SK-N-SH (cell line): Measurements from ENCODE around the gene CRK. TPM values are rescaled to one million over a fixed set of nuclear protein-coding genes. Genes with fewer than 3 reads are reported as not detected.
A peak's percentile ranks its signal among the peaks of the same experiment; 100 is the strongest.

Experiments used
- CTCF ChIA-PET: fragments of 300-600, 350-600 bp; formaldehyde crosslinking; extraction: SDS; loops from one replicate; lab custom pipeline; 2021; lab: Yijun Ruan, JAX
- POLR2A ChIA-PET: fragments of 350-600 bp; sonication (Branson Sonifier 250); formaldehyde crosslinking; extraction: SDS; loops from one replicate; lab custom pipeline; 2020; ENCODE audit warnings: antibody characterized with exemption, inconsistent platforms; lab: Yijun Ruan, JAX
- DNase-seq: peaks from one replicate; pipeline ENCODE4 v3.0.0; 2012
- H2AFZ ChIP-seq: fragments of 200-600 bp; sonication (generic); 2 replicates; pipeline ENCODE4 v1.8.1; 2016; ENCODE audit warnings: antibody characterized with exemption, mild to moderate bottlenecking, low read depth
- H3F3A ChIP-seq: fragments of 200-600 bp; sonication (generic); replicated peaks from 2 replicates; pipeline ENCODE3; 2016; ENCODE audit warnings: antibody characterized with exemption, mild to moderate bottlenecking; ENCODE audit not compliant: insufficient read depth
- H3K27ac ChIP-seq, 2 experiments: fragments of 200-500 bp in 1 of 2; fragments of 200-600 bp in 1 of 2; sonication (Bioruptor generic) in 1 of 2; sonication (generic), shearing (Covaris generic) in 1 of 2; 2 replicates each; pipeline versions ENCODE4 v1.5.1 to v1.6.1; 2014 to 2016; ENCODE audit warnings: low read depth in 2 of 2, inconsistent platforms in 1 of 2, low read length in 1 of 2, mild to moderate bottlenecking in 1 of 2, mixed read lengths in 1 of 2
- H3K27me3 ChIP-seq: fragments of 200-600 bp; sonication (generic), shearing (Covaris generic); 2 replicates; pipeline ENCODE4 v1.6.1; 2016; ENCODE audit warnings: mixed run types; ENCODE audit not compliant: insufficient read depth
- H3K36me3 ChIP-seq, 2 experiments: fragments of 200-500 bp in 1 of 2; fragments of 200-600 bp in 1 of 2; sonication (Bioruptor generic) in 1 of 2; sonication (generic) in 1 of 2; replicated peaks in 1 of 2; 2 replicates each; pipeline versions ENCODE3 to v1.5.1; 2014 to 2016; ENCODE audit warnings: low read length in 1 of 2, mild to moderate bottlenecking in 1 of 2; ENCODE audit not compliant: insufficient read depth in 2 of 2, control insufficient read depth in 1 of 2
- H3K4me1 ChIP-seq, 2 experiments: fragments of 200-500 bp in 1 of 2; fragments of 200-600 bp in 1 of 2; sonication (Bioruptor generic) in 1 of 2; sonication (generic), shearing (Covaris generic) in 1 of 2; 2 replicates each; pipeline versions ENCODE4 v1.5.1 to v1.6.1; 2014 to 2016; ENCODE audit warnings: low read depth in 1 of 2, low read length in 1 of 2, mixed run types in 1 of 2; ENCODE audit not compliant: insufficient read depth in 2 of 2, control insufficient read depth in 1 of 2
- H3K4me2 ChIP-seq: fragments of 200-600 bp; sonication (generic), shearing (Covaris generic); 2 replicates; pipeline ENCODE4 v1.6.1; 2017; ENCODE audit warnings: mixed run types
- H3K4me3 ChIP-seq, 2 experiments: fragments of 200-500 bp in 1 of 2; fragments of 200-600 bp in 1 of 2; sonication (Bioruptor generic) in 1 of 2; sonication (generic), shearing (Covaris generic) in 1 of 2; 2 replicates each; pipeline versions ENCODE4 v1.5.1 to v1.8.1; 2014 to 2016; ENCODE audit warnings: low read depth in 2 of 2, inconsistent platforms in 1 of 2, low read length in 1 of 2, mild to moderate bottlenecking in 1 of 2, mixed read lengths in 1 of 2, moderate library complexity in 1 of 2
- H3K79me2 ChIP-seq: fragments of 200-600 bp; sonication (generic); 2 replicates; pipeline ENCODE4 v1.8.1; 2017; ENCODE audit warnings: mild to moderate bottlenecking; ENCODE audit not compliant: insufficient read depth
- H3K9ac ChIP-seq: fragments of 200-600 bp; sonication (generic); 2 replicates; pipeline ENCODE4 v1.6.1; 2017; ENCODE audit warnings: mixed run types
- H3K9me2 ChIP-seq: fragments of 200-600 bp; sonication (generic); 2 replicates; pipeline ENCODE4 v1.6.1; 2017; ENCODE audit warnings: mixed run types
- H3K9me3 ChIP-seq: fragments of 200-600 bp; sonication (generic); 2 replicates; pipeline ENCODE4 v1.6.1; 2017; ENCODE audit warnings: mixed run types, mild to moderate bottlenecking, moderate library complexity
- H4K20me1 ChIP-seq: fragments of 200-600 bp; sonication (generic); 2 replicates; pipeline ENCODE4 v1.6.1; 2017; ENCODE audit warnings: mild to moderate bottlenecking, mixed run types; ENCODE audit not compliant: insufficient read depth
- CHD2 ChIP-seq: fragments of 150-350 bp; IDR thresholded peaks from 2 replicates; pipeline ENCODE4 v1.6.1; 2018; ENCODE audit warnings: low read length; ENCODE audit not compliant: partially characterized antibody
- CTCF ChIP-seq: fragments of 200-600 bp; sonication (generic); IDR thresholded peaks from 2 replicates; pipeline ENCODE4 v1.6.1; 2017; ENCODE audit warnings: antibody characterized with exemption, mild to moderate bottlenecking, moderate library complexity
- FOSL2 ChIP-seq: IDR thresholded peaks from 2 replicates; pipeline ENCODE4 v1.4.0; 2012; ENCODE audit warnings: low read depth, mild to moderate bottlenecking, moderate library complexity, borderline replicate concordance
- FOXJ3 ChIP-seq: sonication (generic); formaldehyde crosslinking; IDR thresholded peaks from 2 replicates; pipeline ENCODE4 v1.5.1; 2020; ENCODE audit warnings: mild to moderate bottlenecking, missing genetic modification reagents
- GATA2 ChIP-seq: sonication (generic); formaldehyde crosslinking; IDR thresholded peaks from 2 replicates; pipeline ENCODE4 v1.5.0; 2020; ENCODE audit warnings: mild to moderate bottlenecking, missing genetic modification reagents
- IRF3 ChIP-seq: fragments of 150-350 bp; IDR thresholded peaks from 2 replicates; pipeline ENCODE4 v1.6.1; 2016; ENCODE audit warnings: mild to moderate bottlenecking, low read depth, low read length
- MAX ChIP-seq: IDR thresholded peaks from 2 replicates; pipeline ENCODE4 v1.4.0; 2012; ENCODE audit warnings: low read depth
- NFIC ChIP-seq: IDR thresholded peaks from 2 replicates; pipeline ENCODE4 v1.4.0; 2012; ENCODE audit warnings: borderline replicate concordance
- NRF1 ChIP-seq: IDR thresholded peaks from 2 replicates; pipeline ENCODE4 v1.6.1; 2012; ENCODE audit warnings: low read depth, mild to moderate bottlenecking, low read length
- PBX3 ChIP-seq: IDR thresholded peaks from 2 replicates; pipeline ENCODE4; 2012
- RFX5 ChIP-seq: IDR thresholded peaks from 2 replicates; pipeline ENCODE4 v1.6.1; 2012; ENCODE audit warnings: mild to moderate bottlenecking, improper control_type of control experiment, low read length
- TAF1 ChIP-seq: IDR thresholded peaks from 2 replicates; pipeline ENCODE4 v1.6.1; 2012; ENCODE audit warnings: low read depth, mild to moderate bottlenecking, low read length, moderate library complexity, borderline replicate concordance
- TCF12 ChIP-seq: IDR thresholded peaks from 2 replicates; pipeline ENCODE4 v1.4.0; 2012
- TEAD4 ChIP-seq: IDR thresholded peaks from 2 replicates; pipeline ENCODE4 v1.4.0; 2012; ENCODE audit warnings: mild to moderate bottlenecking, borderline replicate concordance; ENCODE audit not compliant: insufficient read depth
- USF2 ChIP-seq: fragments of 150-350 bp; IDR thresholded peaks from 2 replicates; pipeline ENCODE4 v1.6.1; 2017; ENCODE audit warnings: antibody characterized with exemption, low read length, low read depth, borderline replicate concordance
- YY1 ChIP-seq: IDR thresholded peaks from 2 replicates; pipeline ENCODE4 v1.4.0; 2012; ENCODE audit warnings: low read depth, mild to moderate bottlenecking
- WGBS: methylation state at CpG from one replicate; pipeline ENCODE4 v1.1.6; 2017; ENCODE audit warnings: low lambda C conversion rate; 5-methylcytosine and 5-hydroxymethylcytosine counted together
- polyA plus RNA-seq, 3 experiments: library from polyadenylated mRNA; depleted of rRNA; stranded (reverse); fragments of >200 nt; gene quantifications; 2 replicates each; pipeline ENCODE4 v1.2.3, GENCODE V29; 2012

Gene CRK
- polyA plus RNA-seq, 1 of the 3 experiments (the other 2 are of a cell fraction): 50.7 TPM

- peaks cover 15% of the 10 kb centered on the region for H3F3A ChIP-seq
- H3K36me3 ChIP-seq: peaks cover 13 to 16% of the 10 kb centered on the region in 2 experiments
- CTCF ChIA-PET: interaction anchor here (0.8 to 2.9 kb wide), 3 partner anchors 12 to 122 kb away, joined by 3 to 16 read pairs (median 6); partner anchors contain the start of gene INPP5K
- H3K27ac ChIP-seq: peak overlapping the region in 1 of 2 experiments; percentile 81; a peak in 3 of 4 replicates
- H3K9ac ChIP-seq: no peak overlapping the region
- H3K79me2 ChIP-seq: peaks cover 75% of the 10 kb centered on the region
- H3K4me2 ChIP-seq: peak overlapping the region; percentile 93; the same call in 1 of the 2 replicates
- no peak overlapping the region for H2AFZ ChIP-seq
- H3K9me3 ChIP-seq: no peaks in the 10 kb centered on the region
- H3K4me1 ChIP-seq: peaks cover 20 to 28% of the 10 kb centered on the region in 2 experiments; a peak in 2 of 4 replicates
- 79% methylated on average over 39 of the region's 74 CpGs for WGBS
- no peak overlapping the region for H3K4me3 ChIP-seq
- no peaks in the 10 kb centered on the region for H3K27me3 ChIP-seq
- POLR2A ChIA-PET: interaction anchor here (1.0 to 1.5 kb wide), 5 partner anchors 9 to 141 kb away, joined by 3 to 6 read pairs (median 4); partner anchors contain the start of genes CRK, INPP5K, SLC43A2 and YWHAE
- H3K9me2 ChIP-seq: no peaks in the 10 kb centered on the region
- no peak for DNase-seq
- no peaks in the 10 kb centered on the region for H4K20me1 ChIP-seq
- TF ChIP-seq IRF3: no peak
- TF ChIP-seq USF2: no peak
- no peak for TF ChIP-seq TEAD4
- TF ChIP-seq NFIC: no peak
- TF ChIP-seq YY1: no peak
Measured at GRCh38 chr17:1486802-1487695, 31.0 kb upstream of the CRK start.

- Histone ChIP-seq H4K20me1 (no peaks in the 10 kb centered on the region), H3K9me2 (no peaks in the 10 kb centered on the region), H3K9me3 (no peaks in the 10 kb centered on the region), H3K79me2 (peaks cover 74% of the 10 kb centered on the region), H3K27me3 (no peaks in the 10 kb centered on the region), H3K27ac (peak overlapping the region; percentile 64 to 68), H2AFZ (0 out of 2 replicates have a peak overlapping the region, but pooled peaks have one; percentile 72), H3K4me2 (peak overlapping the region; percentile 95), H3K9ac (peak overlapping the region; percentile 88), H3K4me1 (peaks cover 16 to 25% of the 10 kb centered on the region in 2 experiments; a peak in 2 of 4 replicates), H3K36me3 (peaks cover 17 to 21% of the 10 kb centered on the region in 2 experiments), H3K4me3 (peak overlapping the region; percentile 63 to 71), H3F3A (peaks cover 15% of the 10 kb centered on the region)
- 9% methylated on average over 29 of the region's 127 CpGs for WGBS
- ChIA-PET CTCF (no interaction called here), POLR2A (no interaction called here)
- peak; percentile 88 for DNase-seq
- TF ChIP-seq FOSL2: no peak
- TF ChIP-seq RFX5: no peak
- TF ChIP-seq TAF1: 0 out of 2 replicates have a peak, but pooled peaks have one; percentile 31
- no peak for TF ChIP-seq NRF1
- TF ChIP-seq FOXJ3 (CRISPR knock-in tag): no peak
- no peak for TF ChIP-seq TEAD4
- TF ChIP-seq GATA2: no peak
- no peak for TF ChIP-seq TCF12
- no peak for TF ChIP-seq CTCF
- no peak; the same call in 1 of the 2 replicates for TF ChIP-seq MAX
- no peak for TF ChIP-seq PBX3
- TF ChIP-seq CHD2: no peak
- TF ChIP-seq USF2: no peak
Measured at GRCh38 chr17:1485423-1486376, 29.7 kb upstream of the CRK start.
